ENCODE data around the gene GZMB. TPM values are rescaled to one million over a fixed set of nuclear protein-coding genes. Genes with fewer than 3 reads are reported as not detected.

Gene GZMB, protein sequence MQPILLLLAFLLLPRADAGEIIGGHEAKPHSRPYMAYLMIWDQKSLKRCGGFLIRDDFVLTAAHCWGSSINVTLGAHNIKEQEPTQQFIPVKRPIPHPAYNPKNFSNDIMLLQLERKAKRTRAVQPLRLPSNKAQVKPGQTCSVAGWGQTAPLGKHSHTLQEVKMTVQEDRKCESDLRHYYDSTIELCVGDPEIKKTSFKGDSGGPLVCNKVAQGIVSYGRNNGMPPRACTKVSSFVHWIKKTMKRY
- total RNA-seq (7.3 TPM), polyA plus RNA-seq (7.0 TPM)
- long read RNA-seq, donor 1, partial matches to known transcripts, result 0 of 1 reads
- long read RNA-seq, donor 1, other reads (novel, unspliced or antisense), result 0 of 1 reads
- long read RNA-seq, donor 2, result 0 reads
- long read RNA-seq, donor 3, partial matches to known transcripts, result 0 of 3 reads
- long read RNA-seq, donor 3, other reads (novel, unspliced or antisense), result 0 of 3 reads
- long read RNA-seq, donor 4, result 0 reads
- long read RNA-seq, donor 5, transcript GZMB-201 (5 exons, 968 nt), result major isoform, 7 of 7 reads
- long read RNA-seq, donor 5, partial matches to known transcripts, result 0 of 7 reads
- long read RNA-seq, donor 5, other reads (novel, unspliced or antisense), result 0 of 7 reads
- long read RNA-seq, donor 6, result 0 reads
- long read RNA-seq, donor 7, partial matches to known transcripts, result 0 of 1 reads
- long read RNA-seq, donor 7, other reads (novel, unspliced or antisense), result 0 of 1 reads
- long read RNA-seq, donor 8, partial matches to known transcripts, result 0 of 3 reads
- long read RNA-seq, donor 8, other reads (novel, unspliced or antisense), result 0 of 3 reads
- long read RNA-seq, donor 9, partial matches to known transcripts, result 0 of 2 reads
- long read RNA-seq, donor 9, other reads (novel, unspliced or antisense), result 0 of 2 reads
- long read RNA-seq, donor 10, partial matches to known transcripts, result 0 of 2 reads
- long read RNA-seq, donor 10, other reads (novel, unspliced or antisense), result 0 of 2 reads

DNA sequence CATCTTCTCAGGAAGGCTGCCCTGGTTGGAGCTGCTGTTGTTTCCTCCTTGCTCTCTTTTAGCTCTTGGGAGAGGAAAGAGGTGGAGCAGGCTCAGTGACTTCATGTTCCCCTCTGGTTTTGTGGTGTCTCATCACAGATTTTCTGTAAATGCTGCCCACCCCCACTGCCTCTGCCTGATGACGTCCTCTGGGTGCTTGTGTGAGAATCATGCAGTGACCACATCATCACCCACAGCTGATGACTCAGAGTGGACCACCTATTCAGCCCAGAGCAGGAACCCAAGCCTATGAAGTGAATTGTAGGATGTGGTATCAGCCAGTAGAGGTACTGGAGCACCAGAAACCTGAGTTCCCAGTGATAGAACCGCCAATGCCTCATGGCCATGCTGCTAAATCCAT, at the start of gene GZMB:
Gene GZMB (minus strand): TSS at position 33 of the 400 bp plus-strand sequence. CDS start 30 bp downstream, at position 3.
- Histone ChIP-seq H3K4me1 (ENCODE audit: control insufficient read depth in 2 of 2, insufficient read depth in 2 of 2, low read length in 2 of 2) (peaks cover 0 to 21% of the 10 kb centered on the region in 2 donors), H3K9me3 (ENCODE audit: control insufficient read depth in 2 of 2, insufficient read depth in 1 of 2, low read length in 1 of 2) (no peaks in the 10 kb centered on the region), H3K27ac (ENCODE audit: low read depth in 1 of 2, low read length in 1 of 2) (no peak within 1 kb of the TSS), H3K36me3 (ENCODE audit: control insufficient read depth in 2 of 2, insufficient read depth in 2 of 2, low read length in 1 of 2) (no peaks in the 10 kb centered on the region), H3K4me3 (ENCODE audit: low read length in 2 of 2) (no peak within 1 kb of the TSS), H3K27me3 (ENCODE audit: control insufficient read depth in 2 of 2, insufficient read depth in 1 of 2, low read length in 1 of 2) (no peaks in the 10 kb centered on the region)
- 77% methylated on average over 2 of the region's 2 CpGs for WGBS
- no peak for DNase-seq (ENCODE audit: low read depth in 6 of 9, low spot score in 9 of 9)

DNA sequence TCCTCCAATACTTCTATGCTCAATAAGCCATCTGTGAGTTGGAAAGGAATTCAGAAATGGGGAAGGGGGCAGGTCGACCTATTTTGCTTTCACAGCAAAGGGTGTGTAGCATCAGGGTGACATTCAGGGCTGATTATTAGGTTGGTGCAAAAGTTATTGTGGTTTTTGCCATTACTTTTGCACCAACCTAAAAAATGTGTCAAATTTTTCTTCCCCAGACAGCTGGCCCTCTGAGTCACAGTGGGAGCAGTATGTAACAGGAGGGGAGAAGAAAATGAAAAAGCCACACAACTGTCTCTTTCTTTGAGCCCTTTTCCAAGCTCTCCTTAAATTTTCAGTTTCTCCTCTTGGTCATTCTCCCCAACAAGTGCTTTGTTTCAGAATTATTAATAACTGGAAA, 47.1 kb upstream of the GZMB start:
- H3K4me3 ChIP-seq (ENCODE audit: low read length in 2 of 2), result no peak overlapping the region
- H3K36me3 ChIP-seq (ENCODE audit: control insufficient read depth in 2 of 2, insufficient read depth in 2 of 2, low read length in 1 of 2), result no peaks in the 10 kb centered on the region
- H3K27me3 ChIP-seq (ENCODE audit: control insufficient read depth in 2 of 2, insufficient read depth in 1 of 2, low read length in 1 of 2), result no peaks in the 10 kb centered on the region
- no peak for DNase-seq (ENCODE audit: low read depth in 6 of 9, low spot score in 9 of 9)
- H3K27ac ChIP-seq (ENCODE audit: low read depth in 1 of 2, low read length in 1 of 2), result no peak overlapping the region
- no peaks in the 10 kb centered on the region for H3K9me3 ChIP-seq (ENCODE audit: control insufficient read depth in 2 of 2, insufficient read depth in 1 of 2, low read length in 1 of 2)
- peaks cover 8 to 27% of the 10 kb centered on the region in 2 donors for H3K4me1 ChIP-seq (ENCODE audit: control insufficient read depth in 2 of 2, insufficient read depth in 2 of 2, low read length in 2 of 2)
- 80% methylated on average over 1 of the region's 1 CpG for WGBS

DNA sequence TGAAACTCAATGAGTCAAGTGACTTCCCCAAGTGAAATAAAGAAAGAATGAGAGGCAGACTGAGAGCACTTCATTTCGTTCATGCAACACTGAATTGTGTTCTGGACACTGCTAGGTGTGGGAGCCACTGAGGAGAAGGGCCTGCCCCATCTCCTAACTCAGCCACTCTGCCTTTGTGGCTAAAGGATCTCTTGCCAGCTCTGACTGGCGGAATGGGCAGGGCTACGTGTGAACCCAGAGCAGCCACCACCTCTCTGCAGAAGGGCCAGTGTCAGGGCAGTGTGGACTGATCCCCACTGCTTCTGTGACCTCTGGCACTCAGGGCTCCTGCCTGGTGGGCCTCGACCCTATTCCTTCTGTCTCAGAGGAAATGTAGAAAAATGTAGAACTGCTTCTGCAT, 46.5 kb upstream of the GZMB start:
- DNase-seq (ENCODE audit: low read depth in 6 of 9, low spot score in 9 of 9), result no peak
- H3K36me3 ChIP-seq (ENCODE audit: control insufficient read depth in 2 of 2, insufficient read depth in 2 of 2, low read length in 1 of 2), result no peaks in the 10 kb centered on the region
- no peaks in the 10 kb centered on the region for H3K27me3 ChIP-seq (ENCODE audit: control insufficient read depth in 2 of 2, insufficient read depth in 1 of 2, low read length in 1 of 2)
- 96% methylated on average over 4 of the region's 4 CpGs for WGBS
- no peak overlapping the region for H3K4me3 ChIP-seq (ENCODE audit: low read length in 2 of 2)
- no peak overlapping the region for H3K27ac ChIP-seq (ENCODE audit: low read depth in 1 of 2, low read length in 1 of 2)
- H3K4me1 ChIP-seq (ENCODE audit: control insufficient read depth in 2 of 2, insufficient read depth in 2 of 2, low read length in 2 of 2), result peaks cover 8 to 27% of the 10 kb centered on the region in 2 donors
- H3K9me3 ChIP-seq (ENCODE audit: control insufficient read depth in 2 of 2, insufficient read depth in 1 of 2, low read length in 1 of 2), result no peaks in the 10 kb centered on the region

GRCh38 chr14:24679248-24679961, 45.4 kb upstream of the GZMB start:
- Histone ChIP-seq H3K4me1 (ENCODE audit: control insufficient read depth in 2 of 2, insufficient read depth in 2 of 2, low read length in 2 of 2) (peaks cover 12 to 31% of the 10 kb centered on the region in 2 donors), H3K36me3 (ENCODE audit: control insufficient read depth in 2 of 2, insufficient read depth in 2 of 2, low read length in 1 of 2) (no peaks in the 10 kb centered on the region), H3K9me3 (ENCODE audit: control insufficient read depth in 2 of 2, insufficient read depth in 1 of 2, low read length in 1 of 2) (no peaks in the 10 kb centered on the region), H3K27ac (ENCODE audit: low read depth in 1 of 2, low read length in 1 of 2) (peak overlapping the region in 1 of 2 donors; percentile 73), H3K27me3 (ENCODE audit: control insufficient read depth in 2 of 2, insufficient read depth in 1 of 2, low read length in 1 of 2) (no peaks in the 10 kb centered on the region), H3K4me3 (ENCODE audit: low read length in 2 of 2) (peak overlapping the region in 1 of 2 donors; percentile 9)
- 47% methylated on average over 12 of the region's 12 CpGs for WGBS
- peak in 1 of 9 donors; percentile 65 for DNase-seq (ENCODE audit: low read depth in 6 of 9, low spot score in 9 of 9)

- Histone ChIP-seq H3K4me3 (ENCODE audit: low read length in 2 of 2) (no peak overlapping the region), H3K9me3 (ENCODE audit: control insufficient read depth in 2 of 2, insufficient read depth in 1 of 2, low read length in 1 of 2) (no peaks in the 10 kb centered on the region), H3K27ac (ENCODE audit: low read depth in 1 of 2, low read length in 1 of 2) (no peak overlapping the region), H3K36me3 (ENCODE audit: control insufficient read depth in 2 of 2, insufficient read depth in 2 of 2, low read length in 1 of 2) (no peaks in the 10 kb centered on the region), H3K4me1 (ENCODE audit: control insufficient read depth in 2 of 2, insufficient read depth in 2 of 2, low read length in 2 of 2) (peaks cover 16 to 36% of the 10 kb centered on the region in 2 donors), H3K27me3 (ENCODE audit: control insufficient read depth in 2 of 2, insufficient read depth in 1 of 2, low read length in 1 of 2) (no peaks in the 10 kb centered on the region)
- 6% methylated on average over 11 of the region's 11 CpGs for WGBS
- peak; percentile 67 to 94 (median 89) for DNase-seq (ENCODE audit: low read depth in 6 of 9, low spot score in 9 of 9)
Observed at GRCh38 chr14:24678801-24679247, 44.8 kb upstream of the GZMB start.

DNA sequence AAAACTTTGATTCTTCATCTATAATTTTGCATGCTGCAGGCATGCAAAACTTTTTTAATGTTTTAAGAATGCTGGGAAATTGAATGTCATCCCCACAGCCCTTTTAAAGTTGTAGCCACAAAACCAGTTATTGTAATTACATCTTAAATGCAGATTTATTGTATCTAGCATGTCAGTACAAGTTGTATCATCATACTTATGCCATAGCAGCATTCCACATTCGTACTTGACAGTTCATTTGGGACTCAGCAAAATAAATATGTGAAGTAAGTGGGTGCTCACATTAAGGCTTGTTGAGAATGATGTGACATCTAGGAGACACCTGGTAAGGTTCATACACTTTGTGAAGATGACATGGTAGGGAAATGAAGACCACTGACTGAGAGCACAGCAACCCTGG, 44.0 kb upstream of the GZMB start:
- DNase-seq (ENCODE audit: low read depth in 6 of 9, low spot score in 9 of 9), result no peak
- H3K36me3 ChIP-seq (ENCODE audit: control insufficient read depth in 2 of 2, insufficient read depth in 2 of 2, low read length in 1 of 2), result no peaks in the 10 kb centered on the region
- H3K4me3 ChIP-seq (ENCODE audit: low read length in 2 of 2), result no peak overlapping the region
- H3K9me3 ChIP-seq (ENCODE audit: control insufficient read depth in 2 of 2, insufficient read depth in 1 of 2, low read length in 1 of 2), result no peaks in the 10 kb centered on the region
- no peaks in the 10 kb centered on the region for H3K27me3 ChIP-seq (ENCODE audit: control insufficient read depth in 2 of 2, insufficient read depth in 1 of 2, low read length in 1 of 2)
- peaks cover 25 to 45% of the 10 kb centered on the region in 2 donors for H3K4me1 ChIP-seq (ENCODE audit: control insufficient read depth in 2 of 2, insufficient read depth in 2 of 2, low read length in 2 of 2)
- no peak overlapping the region for H3K27ac ChIP-seq (ENCODE audit: low read depth in 1 of 2, low read length in 1 of 2)
- 92% methylated on average over 1 of the region's 1 CpG for WGBS

- Histone ChIP-seq H3K9me3 (ENCODE audit: control insufficient read depth in 2 of 2, insufficient read depth in 1 of 2, low read length in 1 of 2) (no peaks in the 10 kb centered on the region), H3K27ac (ENCODE audit: low read depth in 1 of 2, low read length in 1 of 2) (peak overlapping the region; percentile 88 to 89), H3K4me1 (ENCODE audit: control insufficient read depth in 2 of 2, insufficient read depth in 2 of 2, low read length in 2 of 2) (peaks cover 24 to 34% of the 10 kb centered on the region in 2 donors), H3K27me3 (ENCODE audit: control insufficient read depth in 2 of 2, insufficient read depth in 1 of 2, low read length in 1 of 2) (no peaks in the 10 kb centered on the region), H3K4me3 (ENCODE audit: low read length in 2 of 2) (peak overlapping the region in 1 of 2 donors; percentile 31), H3K36me3 (ENCODE audit: control insufficient read depth in 2 of 2, insufficient read depth in 2 of 2, low read length in 1 of 2) (no peaks in the 10 kb centered on the region)
- 6% methylated on average over 5 of the region's 5 CpGs for WGBS
- peak in 7 of 9 donors; percentile 59 to 86 (median 68) for DNase-seq (ENCODE audit: low read depth in 6 of 9, low spot score in 9 of 9)
Observed at GRCh38 chr14:24674204-24674970, 40.4 kb upstream of the GZMB start.

DNA sequence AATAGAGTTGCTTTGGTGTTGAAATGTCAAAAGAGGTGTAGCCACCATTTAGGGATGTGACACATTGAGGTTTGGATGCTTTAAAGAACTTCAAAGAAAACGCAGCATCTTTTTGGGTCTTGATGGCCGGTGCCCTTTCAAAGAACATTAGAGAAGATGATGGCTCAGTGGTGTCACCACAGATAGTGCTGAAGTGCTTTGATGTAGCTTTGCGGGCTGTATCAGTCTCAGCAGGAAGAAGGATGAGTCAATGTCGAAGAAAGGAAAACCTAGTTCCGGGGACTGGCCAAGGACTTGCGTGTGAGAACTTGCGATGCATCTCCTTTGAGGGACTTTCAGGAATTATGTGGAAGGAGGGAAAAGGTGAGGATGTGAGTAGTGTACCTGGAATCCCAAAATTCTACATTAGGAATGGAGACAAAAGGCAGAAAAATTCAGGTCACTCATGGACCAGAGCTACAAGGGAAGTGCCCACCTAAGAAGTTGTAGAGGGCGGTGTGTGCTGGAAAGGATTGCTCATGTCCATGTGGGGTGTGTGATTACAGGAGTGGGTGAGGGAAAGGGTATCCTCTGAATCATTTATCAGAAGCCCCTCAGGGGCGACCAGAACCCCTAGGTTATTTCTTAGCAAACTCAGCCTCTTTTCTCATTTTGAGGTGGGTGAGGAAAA, 39.7 kb upstream of the GZMB start:
- Histone ChIP-seq H3K27ac (ENCODE audit: low read depth in 1 of 2, low read length in 1 of 2) (peak overlapping the region; percentile 88 to 89), H3K9me3 (ENCODE audit: control insufficient read depth in 2 of 2, insufficient read depth in 1 of 2, low read length in 1 of 2) (no peaks in the 10 kb centered on the region), H3K27me3 (ENCODE audit: control insufficient read depth in 2 of 2, insufficient read depth in 1 of 2, low read length in 1 of 2) (no peaks in the 10 kb centered on the region), H3K4me3 (ENCODE audit: low read length in 2 of 2) (peak overlapping the region; percentile 8 to 31), H3K36me3 (ENCODE audit: control insufficient read depth in 2 of 2, insufficient read depth in 2 of 2, low read length in 1 of 2) (no peaks in the 10 kb centered on the region), H3K4me1 (ENCODE audit: control insufficient read depth in 2 of 2, insufficient read depth in 2 of 2, low read length in 2 of 2) (peaks cover 21 to 29% of the 10 kb centered on the region in 2 donors)
- WGBS, result 18% methylated on average over 9 of the region's 9 CpGs
- peak in 8 of 9 donors; percentile 44 to 87 (median 70) for DNase-seq (ENCODE audit: low read depth in 6 of 9, low spot score in 9 of 9)
